Hematopoietic multipotent progenitor cell treated with erythropoietin and hydrocortisone succinate and interleukin-3 and kit ligand, for 17 days (in vitro differentiated cells): ENCODE data around the gene LRP1-AS.

Source experiments
- DNase-seq: peaks from one replicate; pipeline ENCODE4 v3.0.0-alpha.2; 2015; ENCODE audit warnings: low spot score

LRP1-AS gene

DNA sequence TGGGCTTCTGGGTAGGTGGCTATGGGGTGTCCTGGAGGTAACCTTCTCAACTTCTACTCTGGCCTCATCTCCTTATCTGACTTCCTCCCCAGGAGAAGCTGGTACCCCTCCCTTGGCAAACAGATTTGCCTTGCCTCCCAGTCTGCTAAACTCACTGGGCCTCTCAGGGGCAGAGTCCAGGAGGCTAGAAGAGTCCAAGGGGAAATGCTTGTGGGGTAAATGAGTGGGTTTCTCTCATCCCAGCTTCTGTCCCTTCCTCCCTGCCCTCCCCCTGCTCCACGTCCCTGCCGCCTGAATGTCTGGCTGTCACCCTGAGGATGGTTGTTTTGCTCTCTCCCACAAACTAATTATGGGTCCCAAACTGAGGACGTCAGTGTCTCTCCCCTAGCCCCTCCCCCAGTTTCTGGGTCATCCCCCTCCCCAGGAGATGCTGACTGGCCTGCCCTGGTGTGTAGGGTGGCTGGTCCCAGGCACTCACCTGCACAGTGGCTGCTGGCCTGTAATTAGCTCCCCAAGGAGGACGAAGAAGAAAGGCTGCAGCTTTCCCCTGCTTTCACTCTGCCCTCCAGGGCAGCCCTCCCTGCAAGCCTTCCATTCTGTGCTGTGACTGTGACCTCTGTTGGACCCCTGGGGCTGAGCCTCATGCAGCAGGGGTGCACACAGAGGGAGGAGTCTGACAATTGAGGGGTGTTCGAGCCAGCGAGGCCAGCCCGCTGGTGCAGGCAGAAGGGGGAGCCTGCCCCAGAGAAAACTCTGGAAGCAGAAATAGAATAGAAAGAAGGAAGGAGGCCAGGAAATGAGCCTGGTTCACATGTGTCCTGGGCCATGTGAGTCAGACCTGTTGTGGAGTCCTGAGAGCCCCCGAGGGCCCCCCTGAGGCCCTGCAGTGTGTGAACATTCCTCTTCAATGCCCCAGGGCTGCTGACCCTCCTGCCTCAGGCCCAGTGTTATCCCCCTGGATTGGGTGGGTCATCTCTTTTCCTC lies at the start of gene LRP1-AS:
LRP1-AS (minus strand) TSS at position 659 of the 984 bp plus-strand sequence.
- DNase-seq = no peak

DNA sequence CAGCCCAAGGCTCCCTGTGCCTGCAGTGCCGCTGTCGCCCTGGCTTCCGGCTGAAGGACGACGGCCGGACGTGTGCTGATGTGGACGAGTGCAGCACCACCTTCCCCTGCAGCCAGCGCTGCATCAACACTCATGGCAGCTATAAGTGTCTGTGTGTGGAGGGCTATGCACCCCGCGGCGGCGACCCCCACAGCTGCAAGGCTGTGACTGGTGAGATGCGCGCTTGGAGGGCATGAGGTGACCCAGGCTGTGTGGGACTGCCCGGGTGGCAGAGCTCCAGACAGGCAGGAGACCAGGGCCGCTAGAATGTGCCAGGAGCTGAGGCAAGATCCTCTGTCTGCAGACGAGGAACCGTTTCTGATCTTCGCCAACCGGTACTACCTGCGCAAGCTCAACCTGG lies 49.5 kb upstream of the LRP1-AS start:
- DNase-seq = no peak

DNA sequence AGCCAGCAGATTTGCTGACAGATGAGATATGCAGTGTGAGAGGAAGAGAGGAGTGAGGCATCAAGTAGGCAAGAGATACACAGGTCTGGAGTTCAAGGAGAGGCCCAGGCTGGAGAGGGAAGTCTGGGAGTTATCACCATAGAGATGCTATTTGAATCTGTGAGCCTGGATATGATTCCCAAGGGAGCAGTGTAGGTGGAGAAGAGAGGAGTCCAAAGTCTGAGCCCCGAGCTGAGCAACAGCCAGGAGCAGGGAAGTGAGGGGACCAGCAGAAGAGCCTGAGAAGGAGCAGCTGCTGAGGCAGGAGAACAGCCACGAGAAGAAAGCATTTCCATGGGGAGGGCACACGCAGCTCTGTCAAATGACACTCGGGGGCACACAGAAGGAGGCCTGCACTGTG lies 49.0 kb upstream of the LRP1-AS start:
- no peak for DNase-seq

DNA sequence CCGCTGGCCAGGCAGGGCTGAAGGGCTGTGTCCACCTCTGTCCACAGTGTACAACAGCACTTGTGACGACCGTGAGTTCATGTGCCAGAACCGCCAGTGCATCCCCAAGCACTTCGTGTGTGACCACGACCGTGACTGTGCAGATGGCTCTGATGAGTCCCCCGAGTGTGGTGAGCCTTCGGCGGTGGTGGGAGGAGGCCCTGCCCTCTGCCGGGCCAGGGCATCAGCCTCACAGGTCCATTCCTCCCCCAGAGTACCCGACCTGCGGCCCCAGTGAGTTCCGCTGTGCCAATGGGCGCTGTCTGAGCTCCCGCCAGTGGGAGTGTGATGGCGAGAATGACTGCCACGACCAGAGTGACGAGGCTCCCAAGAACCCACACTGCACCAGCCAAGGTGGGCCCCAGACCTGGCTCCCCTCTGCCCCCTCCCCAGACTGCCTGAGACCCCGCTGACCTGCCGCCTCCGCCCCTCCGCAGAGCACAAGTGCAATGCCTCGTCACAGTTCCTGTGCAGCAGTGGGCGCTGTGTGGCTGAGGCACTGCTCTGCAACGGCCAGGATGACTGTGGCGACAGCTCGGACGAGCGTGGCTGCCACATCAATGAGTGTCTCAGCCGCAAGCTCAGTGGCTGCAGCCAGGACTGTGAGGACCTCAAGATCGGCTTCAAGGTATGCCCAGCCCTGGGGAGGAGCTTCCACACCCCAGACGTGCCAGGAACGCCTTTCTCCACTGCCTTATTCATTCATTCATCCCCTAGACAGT lies 48.4 kb upstream of the LRP1-AS start:
- no peak for DNase-seq

DNA sequence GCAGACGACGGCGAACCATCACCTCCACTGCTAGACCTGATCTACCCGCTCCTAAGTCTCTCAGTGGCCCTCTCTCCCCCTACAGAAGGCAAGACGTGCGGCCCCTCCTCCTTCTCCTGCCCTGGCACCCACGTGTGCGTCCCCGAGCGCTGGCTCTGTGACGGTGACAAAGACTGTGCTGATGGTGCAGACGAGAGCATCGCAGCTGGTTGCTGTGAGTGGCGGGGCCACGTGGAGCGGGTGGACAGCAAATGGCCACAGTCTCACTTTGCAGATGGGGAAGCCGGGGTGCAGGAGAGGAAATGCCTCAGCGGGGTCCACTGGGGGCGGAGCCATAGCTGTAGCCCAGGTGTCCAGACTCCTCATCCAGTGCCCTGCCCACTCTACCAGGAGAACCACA lies 47.8 kb upstream of the LRP1-AS start:
- no peak for DNase-seq

DNA sequence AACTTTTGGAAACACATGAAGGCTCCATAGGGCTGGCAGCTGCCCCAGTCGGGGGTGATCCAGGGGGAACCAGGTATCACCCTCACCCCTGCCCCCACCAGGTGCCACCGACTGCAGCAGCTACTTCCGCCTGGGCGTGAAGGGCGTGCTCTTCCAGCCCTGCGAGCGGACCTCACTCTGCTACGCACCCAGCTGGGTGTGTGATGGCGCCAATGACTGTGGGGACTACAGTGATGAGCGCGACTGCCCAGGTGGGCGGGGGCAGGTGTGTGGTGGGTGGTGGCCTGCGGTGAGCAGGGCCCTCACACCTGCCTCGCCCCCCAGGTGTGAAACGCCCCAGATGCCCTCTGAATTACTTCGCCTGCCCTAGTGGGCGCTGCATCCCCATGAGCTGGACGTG lies 46.8 kb upstream of the LRP1-AS start:
- DNase-seq = no peak

DNA sequence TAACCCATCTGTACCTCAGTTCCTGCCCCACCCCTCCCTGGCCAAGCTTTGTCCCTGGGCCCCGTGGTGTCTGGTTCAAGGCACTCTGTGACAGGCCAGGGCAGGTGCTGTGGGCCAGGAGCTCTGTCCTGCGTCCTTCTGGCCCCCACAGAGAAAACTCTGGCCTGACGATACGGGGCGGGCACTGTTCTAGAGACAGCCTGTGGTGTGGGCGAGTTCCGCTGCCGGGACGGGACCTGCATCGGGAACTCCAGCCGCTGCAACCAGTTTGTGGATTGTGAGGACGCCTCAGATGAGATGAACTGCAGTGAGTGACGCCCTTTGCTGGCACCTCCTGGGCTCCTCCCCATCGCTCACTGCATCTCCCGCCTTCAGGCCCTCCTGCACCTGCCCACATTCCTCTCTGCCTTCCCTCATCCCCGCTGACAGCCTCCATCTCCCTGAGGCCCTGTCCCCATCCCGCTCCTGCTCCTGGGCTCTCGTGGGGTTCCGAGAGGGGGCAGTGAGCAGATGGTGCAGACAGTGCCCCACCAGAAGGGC lies 46.4 kb upstream of the LRP1-AS start:
- DNase-seq = no peak

DNA sequence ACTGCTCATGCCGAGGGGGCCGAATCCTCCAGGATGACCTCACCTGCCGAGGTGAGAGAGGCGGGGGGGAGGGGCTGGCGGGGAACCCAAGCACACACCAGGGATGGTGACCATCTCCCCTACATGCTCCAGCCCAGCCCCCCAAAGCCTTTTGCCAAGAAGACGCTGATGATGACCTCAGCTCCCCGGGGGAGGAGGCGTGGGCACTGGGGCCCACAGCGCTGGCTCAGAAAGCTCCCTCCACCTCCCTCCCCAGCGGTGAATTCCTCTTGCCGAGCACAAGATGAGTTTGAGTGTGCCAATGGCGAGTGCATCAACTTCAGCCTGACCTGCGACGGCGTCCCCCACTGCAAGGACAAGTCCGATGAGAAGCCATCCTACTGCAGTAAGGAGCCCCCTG lies 45.5 kb upstream of the LRP1-AS start:
- DNase-seq = no peak

DNA sequence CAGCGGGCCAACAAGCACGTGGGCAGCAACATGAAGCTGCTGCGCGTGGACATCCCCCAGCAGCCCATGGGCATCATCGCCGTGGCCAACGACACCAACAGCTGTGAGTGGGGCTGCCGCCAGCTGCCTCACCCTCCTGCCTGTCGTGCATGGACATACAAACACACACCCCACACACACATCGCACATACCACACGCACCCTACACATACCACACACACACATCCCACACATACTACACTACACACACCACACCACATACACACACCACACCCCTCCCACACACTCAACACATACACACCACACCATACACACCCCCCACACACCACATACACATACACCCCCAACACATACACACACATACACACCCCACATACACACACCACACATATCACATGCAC lies 44.0 kb upstream of the LRP1-AS start:
- DNase-seq = no peak

DNA sequence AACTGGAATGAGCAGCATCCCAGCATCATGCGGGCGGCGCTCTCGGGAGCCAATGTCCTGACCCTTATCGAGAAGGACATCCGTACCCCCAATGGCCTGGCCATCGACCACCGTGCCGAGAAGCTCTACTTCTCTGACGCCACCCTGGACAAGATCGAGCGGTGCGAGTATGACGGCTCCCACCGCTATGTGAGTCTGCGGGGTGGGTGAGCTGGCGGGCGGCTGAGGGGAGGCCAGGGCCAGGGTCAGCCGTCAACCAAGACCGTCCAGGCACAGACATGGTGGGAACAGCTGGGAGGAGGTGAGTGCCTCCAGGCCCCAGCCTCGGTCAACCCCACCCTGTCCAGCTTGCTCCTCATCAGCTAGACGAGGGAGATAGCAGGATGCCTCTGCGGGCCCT lies 43.4 kb upstream of the LRP1-AS start:
- DNase-seq = no peak

DNA sequence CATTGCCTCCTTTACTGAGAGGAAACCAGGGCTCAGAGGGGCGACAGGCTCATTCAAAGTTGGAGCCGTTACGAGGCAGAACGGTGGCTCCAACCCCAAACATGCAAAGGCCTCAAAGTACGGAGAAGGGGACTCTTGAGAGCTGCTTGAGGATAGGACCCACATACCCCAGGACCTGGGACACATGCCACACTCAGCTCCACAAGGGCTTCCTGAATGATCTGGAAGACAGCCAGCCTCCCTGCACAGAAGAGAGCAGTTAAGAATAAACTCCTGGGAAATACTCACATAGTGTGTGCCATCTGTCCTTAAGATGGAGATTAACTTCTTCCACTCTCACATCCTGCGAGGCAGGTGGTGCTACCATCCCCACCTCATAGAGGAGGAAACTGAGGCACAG lies 42.6 kb upstream of the LRP1-AS start:
- DNase-seq = no peak

DNA sequence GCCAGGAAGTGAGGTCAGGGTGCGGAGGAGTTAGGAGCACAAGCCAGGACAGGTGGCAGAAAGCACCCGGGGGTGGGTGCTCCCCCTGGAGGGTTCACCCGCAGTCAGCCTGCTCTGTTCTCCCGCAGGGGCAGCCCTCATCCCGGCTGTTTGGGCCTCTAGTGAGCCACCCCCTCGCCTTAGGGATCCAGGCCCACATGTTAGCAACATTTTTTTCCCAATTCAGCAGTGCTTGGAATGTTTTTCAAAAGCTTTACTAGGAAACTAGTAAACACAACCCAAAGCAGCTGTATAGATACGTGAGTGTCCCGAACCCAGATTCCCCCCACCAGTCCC lies 40.6 kb upstream of the LRP1-AS start:
- DNase-seq = no peak

DNA sequence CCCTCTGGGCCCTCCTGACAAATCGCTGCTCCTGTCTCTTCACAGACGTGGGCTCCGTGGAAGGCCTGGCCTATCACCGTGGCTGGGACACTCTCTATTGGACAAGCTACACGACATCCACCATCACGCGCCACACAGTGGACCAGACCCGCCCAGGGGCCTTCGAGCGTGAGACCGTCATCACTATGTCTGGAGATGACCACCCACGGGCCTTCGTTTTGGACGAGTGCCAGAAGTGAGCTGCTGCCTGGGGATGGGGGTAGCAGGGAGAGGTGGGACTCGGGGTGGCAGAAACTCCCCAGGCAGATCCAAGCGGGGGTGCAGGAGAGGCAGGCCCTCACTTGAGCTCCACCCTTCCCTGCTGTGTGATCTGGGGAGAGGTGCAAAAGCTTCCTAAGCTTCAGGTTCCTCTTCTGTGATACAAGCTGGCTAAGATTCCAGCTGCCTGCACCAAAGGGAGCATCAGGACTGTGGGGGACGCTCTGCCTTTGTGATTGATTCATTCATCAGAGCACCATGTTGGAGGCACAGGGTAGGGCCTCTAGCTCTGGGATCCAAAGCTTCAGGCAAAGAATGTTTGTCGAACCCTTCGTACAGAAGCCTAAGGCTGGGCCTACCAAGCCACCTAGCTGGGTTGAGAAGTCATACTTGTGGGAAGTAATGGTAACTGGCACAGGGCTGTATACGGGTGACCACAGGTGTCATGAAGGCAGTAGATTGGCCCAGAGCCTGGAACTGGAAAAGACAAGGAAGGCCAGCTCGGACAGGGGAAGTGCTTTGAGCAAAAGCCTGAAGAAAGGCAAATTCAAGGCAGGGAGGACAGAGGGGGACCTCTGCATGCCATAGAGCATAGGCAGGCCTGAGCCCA lies 40.0 kb upstream of the LRP1-AS start:
- DNase-seq = no peak

DNA sequence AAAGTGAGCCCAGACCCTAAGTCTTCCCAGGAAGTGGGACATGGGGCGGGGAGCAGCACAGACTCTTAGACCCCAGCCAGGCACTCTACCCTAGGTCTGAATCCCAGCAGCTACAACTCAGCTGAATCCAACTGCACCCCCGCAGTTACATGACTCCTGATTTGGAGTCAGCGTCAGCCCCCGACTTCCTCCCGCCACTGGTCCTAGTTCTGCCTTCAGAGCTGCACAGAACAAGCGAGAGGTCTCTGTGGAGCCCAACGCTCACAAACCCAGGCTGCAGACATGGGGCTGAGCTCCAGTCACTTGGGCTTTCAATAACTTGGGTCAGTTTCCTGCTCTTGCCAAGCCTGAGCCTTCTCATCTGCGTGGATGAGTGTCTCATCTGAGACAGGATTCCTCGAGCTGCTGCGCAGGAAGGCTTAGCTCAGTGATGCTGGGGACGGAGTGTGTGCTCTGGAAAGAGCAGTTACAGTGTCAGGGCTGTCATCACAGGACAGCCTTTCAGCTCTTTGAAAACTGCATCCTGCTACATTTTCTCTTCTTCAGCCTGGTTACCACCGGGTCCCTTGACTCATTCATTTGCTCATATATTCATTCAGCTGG lies 38.6 kb upstream of the LRP1-AS start:
- DNase-seq = no peak

DNA sequence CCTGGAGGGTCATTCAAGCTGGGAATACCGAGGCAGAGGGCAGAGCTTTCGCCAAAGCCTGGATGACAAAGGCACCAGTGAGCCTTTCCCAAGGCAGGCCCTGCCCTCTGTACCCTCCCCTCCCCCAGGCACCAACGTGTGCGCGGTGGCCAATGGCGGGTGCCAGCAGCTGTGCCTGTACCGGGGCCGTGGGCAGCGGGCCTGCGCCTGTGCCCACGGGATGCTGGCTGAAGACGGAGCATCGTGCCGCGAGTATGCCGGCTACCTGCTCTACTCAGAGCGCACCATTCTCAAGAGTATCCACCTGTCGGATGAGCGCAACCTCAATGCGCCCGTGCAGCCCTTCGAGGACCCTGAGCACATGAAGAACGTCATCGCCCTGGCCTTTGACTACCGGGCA lies 38.0 kb upstream of the LRP1-AS start:
- no peak for DNase-seq

DNA sequence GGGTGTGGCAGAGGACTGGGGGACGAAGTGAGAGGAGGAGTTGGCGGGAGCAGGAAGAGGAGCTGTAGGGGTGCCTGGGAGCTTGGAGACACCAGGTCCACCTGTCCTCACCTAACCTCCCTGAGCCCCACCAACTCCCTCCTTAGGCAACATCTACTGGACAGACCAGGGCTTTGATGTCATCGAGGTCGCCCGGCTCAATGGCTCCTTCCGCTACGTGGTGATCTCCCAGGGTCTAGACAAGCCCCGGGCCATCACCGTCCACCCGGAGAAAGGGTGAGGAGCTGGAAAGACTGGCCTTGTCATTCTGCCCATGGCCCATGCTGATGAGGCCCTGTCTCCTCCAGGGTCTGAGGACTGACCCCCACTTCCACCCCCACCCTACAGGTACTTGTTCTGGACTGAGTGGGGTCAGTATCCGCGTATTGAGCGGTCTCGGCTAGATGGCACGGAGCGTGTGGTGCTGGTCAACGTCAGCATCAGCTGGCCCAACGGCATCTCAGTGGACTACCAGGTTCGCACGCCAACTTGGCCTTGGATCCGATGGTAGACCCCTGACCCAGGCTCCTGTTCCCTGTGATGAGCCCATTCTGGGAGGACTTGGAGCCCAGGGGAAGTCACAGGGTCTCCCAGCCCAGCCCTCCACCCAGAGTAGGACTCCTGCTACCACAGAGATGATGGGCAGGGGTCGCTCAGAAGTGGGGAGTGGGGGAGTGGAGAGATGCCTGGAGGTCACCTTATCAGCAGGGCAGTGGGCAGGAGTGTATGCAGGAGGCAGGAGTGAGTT lies 36.7 kb upstream of the LRP1-AS start:
- no peak for DNase-seq

DNA sequence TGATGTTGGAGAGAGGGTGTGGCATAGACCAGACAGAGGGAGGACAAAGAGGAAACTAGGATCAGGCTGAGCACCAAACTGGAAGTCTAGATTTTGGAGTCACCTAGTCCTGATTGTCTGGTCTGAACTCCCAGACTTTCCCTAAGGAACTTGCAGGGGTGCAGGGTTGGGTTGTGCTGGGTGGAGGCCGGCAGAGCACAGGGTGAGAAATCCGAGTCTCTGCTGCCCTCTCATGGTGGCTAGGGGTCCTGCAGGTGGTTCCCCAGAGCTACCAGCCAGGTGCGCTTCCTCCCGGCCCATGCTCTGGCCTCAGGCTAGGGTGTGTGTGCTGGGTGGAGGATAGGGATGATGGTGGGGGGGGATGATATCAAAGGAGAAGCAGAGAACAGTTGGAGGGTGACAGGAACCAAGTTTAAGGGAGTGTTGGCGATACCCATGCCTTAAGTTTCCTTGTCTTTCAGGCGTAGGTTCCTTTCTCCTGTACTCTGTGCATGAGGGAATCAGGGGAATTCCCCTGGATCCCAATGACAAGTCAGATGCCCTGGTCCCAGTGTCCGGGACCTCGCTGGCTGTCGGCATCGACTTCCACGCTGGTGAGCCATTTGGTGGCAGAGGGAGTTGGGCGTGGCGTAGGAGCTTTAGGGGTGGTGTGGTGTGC lies 35.6 kb upstream of the LRP1-AS start:
- DNase-seq = peak; percentile 87

DNA sequence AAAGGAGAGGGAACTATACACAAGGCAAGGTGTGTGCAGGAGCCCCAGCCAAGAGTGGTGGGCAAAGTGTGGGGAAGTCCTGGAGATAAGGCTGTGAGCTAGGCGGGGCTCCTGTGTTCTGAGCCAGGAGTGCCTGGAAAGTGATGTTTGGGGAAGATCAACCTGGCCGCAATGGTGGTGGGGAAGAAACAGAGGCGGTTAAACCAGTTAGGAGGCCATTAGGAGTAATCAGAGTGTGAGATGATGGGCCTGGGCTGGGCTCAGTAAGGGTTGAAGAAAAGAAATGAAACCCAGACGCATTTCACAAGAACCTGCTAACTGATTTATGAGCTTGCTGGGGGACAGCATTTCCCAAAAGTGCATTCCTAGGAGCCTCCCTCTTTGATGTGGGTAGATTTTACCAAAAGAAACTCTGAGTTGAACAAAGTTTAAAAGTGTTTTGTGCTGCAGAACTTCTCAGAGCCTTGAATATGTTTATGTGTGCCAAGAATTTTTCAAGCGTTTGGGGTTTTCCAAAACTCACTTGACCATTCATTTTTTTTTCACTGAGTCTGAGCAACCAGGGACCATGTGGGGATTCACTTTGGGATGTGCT lies 34.2 kb upstream of the LRP1-AS start:
- no peak for DNase-seq

DNA sequence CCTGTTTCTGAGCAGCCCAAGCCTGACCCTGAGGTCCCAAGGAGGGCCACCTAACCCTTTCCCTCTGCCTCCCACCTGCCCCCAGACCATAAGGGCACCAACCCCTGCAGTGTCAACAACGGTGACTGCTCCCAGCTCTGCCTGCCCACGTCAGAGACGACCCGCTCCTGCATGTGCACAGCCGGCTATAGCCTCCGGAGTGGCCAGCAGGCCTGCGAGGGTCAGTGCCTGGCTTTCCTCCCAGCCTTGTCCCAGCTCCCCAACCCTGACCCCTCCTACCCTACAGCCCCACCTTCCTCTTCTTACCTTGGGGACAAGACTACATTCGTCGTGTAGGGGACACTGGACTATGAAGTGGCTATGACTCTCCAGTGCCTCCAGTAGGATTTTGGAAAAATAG lies 33.7 kb upstream of the LRP1-AS start:
- no peak for DNase-seq
